CD4-positive, alpha-beta T cell treated with Interleukin-15 for 1 hour (primary cell): Measurements from ENCODE around the gene NGRN.
"Not testable (repeated sequence)": the region's sequence is repeated elsewhere in the genome, so short reads cannot be mapped to it uniquely, and the experiment has no call there.

Experiments used
- DNase-seq: peaks from one replicate; pipeline ENCODE4 v3.0.0-alpha.2; 2020

The NGRN gene

GRCh38 chr15:90286678-90287077, 21.2 kb downstream of the NGRN start:
- DNase-seq = peak; percentile 45

- no peak for DNase-seq
Measured at GRCh38 chr15:90287101-90287500, 21.6 kb downstream of the NGRN start.

- no peak for DNase-seq
Measured at GRCh38 chr15:90287946-90288345, 22.5 kb downstream of the NGRN start.

- DNase-seq = no peak
Measured at GRCh38 chr15:90291679-90292356, 26.3 kb downstream of the NGRN start.

- DNase-seq = peak; percentile 66
Measured at GRCh38 chr15:90293040-90293810, 27.8 kb downstream of the NGRN start.

DNA sequence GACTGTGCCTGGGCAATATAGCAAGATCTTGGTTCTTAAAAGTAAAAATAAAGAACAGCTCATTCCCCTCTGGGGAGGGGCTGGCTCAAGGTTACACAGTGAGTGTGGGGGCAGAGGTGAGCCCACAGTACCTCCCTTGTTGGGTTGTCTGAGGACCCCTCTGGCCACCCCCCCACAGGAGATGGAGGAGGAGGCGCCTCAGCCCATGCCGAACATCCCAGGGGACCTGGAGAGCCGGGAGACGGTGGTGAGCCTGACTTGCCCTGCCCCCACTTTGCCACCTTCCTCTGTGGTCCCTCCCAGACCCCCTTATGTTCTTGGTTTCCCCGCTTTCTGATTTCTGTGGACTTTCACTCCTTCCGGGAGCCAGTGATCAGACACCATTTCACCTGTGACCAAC, 28.7 kb downstream of the NGRN start:
- no peak for DNase-seq

GRCh38 chr15:90294601-90295269, 29.3 kb downstream of the NGRN start:
- DNase-seq = no peak

GRCh38 chr15:90295270-90295648, 29.8 kb downstream of the NGRN start:
- DNase-seq = no peak

DNA sequence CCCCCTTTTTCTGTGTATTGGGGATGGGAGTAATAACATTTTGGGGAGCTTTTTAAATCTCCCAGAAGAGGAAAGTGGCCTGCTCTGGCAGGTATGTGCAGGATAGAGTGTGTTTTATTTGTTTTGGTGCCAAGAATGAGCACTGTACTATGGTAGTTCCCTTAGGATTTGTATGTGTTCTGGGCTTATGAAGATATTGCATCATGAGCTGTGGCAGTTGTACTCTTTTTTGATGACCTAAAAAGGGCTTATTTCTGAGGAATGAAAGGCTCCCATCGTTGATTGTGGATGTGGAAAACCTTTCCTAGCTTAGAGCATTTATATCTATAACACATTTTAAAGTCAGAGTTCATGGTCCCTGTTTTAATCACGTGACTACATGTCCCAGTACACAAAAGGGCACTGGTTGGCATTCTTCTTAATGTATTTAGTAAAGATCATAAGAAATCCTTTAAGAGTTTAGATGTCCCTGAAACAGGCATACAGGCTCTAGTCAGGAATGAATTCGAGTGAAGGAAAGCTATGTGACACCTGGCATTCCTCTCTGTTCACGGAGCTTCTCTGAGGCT, 30.9 kb downstream of the NGRN start:
- not testable (repeated sequence) for DNase-seq

DNA sequence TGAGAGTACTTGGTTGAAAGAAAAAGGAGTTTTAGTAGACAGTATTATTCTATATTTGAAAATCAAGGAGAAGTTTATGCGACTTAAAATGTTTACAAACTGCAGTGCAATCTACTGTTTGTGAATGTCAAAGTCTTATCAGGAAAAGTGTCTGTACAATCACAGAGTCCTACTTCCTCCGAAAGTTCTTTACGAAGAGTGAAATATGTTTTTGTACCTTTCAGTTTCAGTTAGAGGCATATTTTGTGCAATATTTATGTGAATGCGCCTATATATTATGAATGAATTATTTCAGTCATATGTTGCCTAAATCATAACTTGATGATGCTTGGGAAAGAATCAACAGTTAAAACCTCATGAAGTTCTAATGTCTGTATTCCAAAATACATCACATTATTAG, 31.5 kb downstream of the NGRN start:
- no peak for DNase-seq

GRCh38 chr15:90300541-90300940, 35.1 kb downstream of the NGRN start:
- DNase-seq = no peak

DNA sequence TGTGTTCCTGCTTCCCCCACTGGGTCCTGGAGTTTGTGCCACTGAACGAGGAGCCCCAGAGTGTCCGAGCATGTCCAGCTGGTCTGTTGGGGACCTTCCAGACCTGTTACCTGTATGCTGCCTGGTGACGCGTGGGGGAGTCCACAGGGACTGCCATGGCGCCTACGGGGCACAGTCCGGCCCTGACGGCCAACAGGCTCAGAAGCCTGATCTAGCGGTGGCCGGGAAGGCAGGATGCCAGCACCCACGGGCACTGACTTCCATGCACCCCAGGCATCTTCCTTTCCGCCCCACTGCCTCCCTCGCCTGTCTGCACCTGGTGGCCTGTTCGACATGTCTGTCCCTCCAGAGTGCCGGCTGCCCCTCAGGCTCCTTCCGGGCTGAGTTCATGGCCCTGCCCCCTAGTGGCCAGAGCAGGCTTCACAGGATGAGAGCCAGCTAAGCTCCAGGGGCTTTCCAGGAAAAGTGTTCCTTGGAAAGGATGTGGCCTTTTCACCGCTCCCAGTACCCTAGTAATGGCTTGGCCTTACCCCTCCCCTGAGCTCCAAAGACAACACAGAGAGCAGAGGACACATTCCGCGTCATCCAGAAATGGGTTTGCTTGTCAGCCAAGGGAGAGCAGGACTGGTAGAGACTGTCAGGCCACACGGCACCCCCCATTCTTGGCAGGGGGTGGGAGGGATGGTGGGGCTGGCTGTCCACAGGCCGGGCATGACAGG, 35.7 kb downstream of the NGRN start:
- peak; percentile 48 for DNase-seq

DNA sequence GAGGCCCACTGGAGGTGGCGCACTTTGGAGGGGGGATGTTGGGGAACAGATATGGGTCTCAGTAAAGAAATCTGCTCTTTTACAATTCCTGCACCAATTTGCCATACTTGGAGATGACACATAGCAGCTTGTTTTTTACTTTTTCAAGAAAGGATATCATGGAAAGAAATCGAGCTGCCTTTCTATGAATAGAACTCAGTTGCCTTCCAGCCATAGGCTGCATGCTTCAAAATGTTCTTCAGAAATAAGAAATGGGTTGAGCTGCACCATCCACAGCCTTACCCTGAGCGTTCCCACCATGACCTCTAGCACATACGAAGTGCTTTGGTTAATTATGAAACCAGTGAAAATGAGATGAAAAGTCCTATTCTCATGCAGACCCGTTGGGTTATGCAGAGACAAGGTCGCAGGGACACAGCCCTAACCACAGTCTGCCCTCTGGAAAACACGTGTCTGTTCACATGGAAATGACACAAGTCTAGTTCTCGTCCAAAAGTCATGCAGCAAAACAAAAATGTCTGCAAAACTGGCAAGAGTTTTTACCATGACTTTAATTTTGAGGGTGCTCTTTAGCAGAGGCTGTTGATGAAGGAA, 36.3 kb downstream of the NGRN start:
- DNase-seq = no peak

- DNase-seq = not testable (repeated sequence)
Measured at GRCh38 chr15:90305355-90305754, 39.9 kb downstream of the NGRN start.

DNA sequence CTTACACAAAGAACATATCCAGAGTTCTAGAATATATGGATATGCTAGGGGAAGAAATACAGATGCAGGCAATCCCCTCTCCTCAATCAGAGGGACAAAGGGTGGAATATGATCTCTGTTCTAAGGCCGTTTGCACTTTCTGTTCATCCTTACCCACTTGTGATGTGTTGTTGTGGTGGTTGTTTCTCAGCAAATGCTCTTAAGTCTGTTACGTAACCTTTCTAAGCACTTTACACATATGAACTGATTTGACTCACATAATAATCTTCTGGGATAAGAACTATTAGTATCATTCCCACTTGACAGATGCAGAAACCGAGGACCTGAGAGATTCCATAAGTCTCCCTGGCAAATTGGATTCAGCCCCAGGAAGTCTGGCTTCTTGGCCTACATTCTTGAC, 40.5 kb downstream of the NGRN start:
- no peak for DNase-seq

DNA sequence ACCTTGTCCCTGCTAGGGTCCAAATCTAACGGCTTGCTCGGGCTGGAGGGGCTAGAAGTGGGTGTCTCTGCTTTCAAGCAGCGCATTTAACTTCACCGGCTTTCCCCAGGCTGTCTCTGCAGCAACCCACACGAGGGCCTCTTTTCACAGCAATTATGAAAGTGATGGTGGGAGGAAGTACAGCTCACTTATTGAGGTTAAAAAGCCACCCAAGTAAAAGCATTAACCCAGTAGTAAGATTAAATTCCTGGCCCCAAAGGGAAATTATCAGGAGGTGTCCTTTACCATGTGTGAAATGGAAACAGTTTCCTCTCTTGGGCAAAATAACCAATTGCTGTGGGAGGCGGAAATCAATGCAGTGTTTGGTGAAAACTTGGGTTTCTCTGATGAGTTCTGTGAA, 41.1 kb downstream of the NGRN start:
- no peak for DNase-seq

GRCh38 chr15:90307661-90308060, 42.2 kb downstream of the NGRN start:
- no peak for DNase-seq

DNA sequence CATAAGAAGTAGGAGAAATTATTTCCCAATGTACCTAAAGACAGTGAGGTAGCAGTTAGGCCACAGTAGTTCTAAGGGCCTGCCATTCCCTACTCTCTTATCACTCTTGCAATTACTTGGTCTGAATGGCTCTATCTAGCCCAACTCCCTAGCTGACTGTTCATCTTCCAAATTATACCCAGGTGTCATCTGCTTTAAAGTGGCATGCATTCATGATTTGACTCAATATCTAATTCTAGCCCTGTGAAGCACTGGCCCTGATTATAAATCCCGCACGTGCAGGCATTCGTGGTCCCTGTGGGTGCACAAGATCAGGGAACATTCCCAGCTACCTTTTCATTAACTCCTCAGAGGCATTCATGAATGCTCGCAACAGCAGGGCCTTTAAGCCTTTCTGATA, 43.5 kb downstream of the NGRN start:
- no peak for DNase-seq

GRCh38 chr15:90315278-90315982, 50.0 kb downstream of the NGRN start:
- DNase-seq = no peak

DNA sequence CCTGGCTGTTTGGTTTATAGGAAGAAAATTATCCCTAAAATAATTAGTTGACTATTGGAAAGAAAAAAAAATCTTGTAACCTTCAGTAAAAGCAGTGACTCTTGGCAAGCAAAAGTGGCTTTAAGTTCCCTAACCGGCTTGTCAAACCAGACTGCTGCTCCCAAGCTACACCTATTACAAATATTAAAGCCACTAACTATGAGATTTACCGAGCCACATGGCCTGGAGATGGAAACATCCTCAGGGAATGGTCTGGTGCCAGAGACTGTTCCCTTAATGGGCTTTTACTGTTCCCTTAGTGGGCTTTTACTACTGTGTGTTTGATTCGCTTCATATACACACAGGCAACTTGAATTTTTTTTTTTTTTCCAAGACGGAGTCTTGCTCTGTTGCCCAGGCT, 50.7 kb downstream of the NGRN start:
- DNase-seq = no peak

GRCh38 chr15:90318591-90318990, 53.1 kb downstream of the NGRN start:
- DNase-seq = no peak
